KBM-7 (cell line): ENCODE results near the gene SNRNP27.
A peak's percentile ranks its signal among the peaks of the same experiment; 100 is the strongest.

Experiments used
- DNase-seq: peaks from one replicate; pipeline ENCODE4 v3.0.0-alpha.2; 2015
- in situ Hi-C: fragments of 300-500 bp; cut with MboI; formaldehyde crosslinking; loops from 2 replicates; pipeline ENCODE4 v1.14.3; 2020; ENCODE audit warnings: low sequenced_read_pairs, low pct_unique_long_range_greater_than_20kb, mixed read lengths

SNRNP27 gene

GRCh38 chr2:69914164-69914949 is 20.6 kb downstream of the SNRNP27 start:
- DNase-seq: peak; percentile 100
- in situ Hi-C loops: loop anchor here (25.0 kb wide), 1 partner anchor 248 kb away; no protein-coding TSS in a partner anchor

- in situ Hi-C loops: loop anchor here (25.0 kb wide), 1 partner anchor 247 kb away; no protein-coding TSS in a partner anchor
- DNase-seq: peak; percentile 27
Measured at GRCh38 chr2:69914950-69915945, 21.5 kb downstream of the SNRNP27 start, which contains the start of gene MXD1. MXD1 (plus strand) TSS chr2:69915109; CDS start chr2:69915331, 222 bp downstream.

- in situ Hi-C loops: loop anchor here (25.0 kb wide), 1 partner anchor 246 kb away; no protein-coding TSS in a partner anchor
- DNase-seq: peak; percentile 25
Measured at GRCh38 chr2:69916106-69916505, 22.4 kb downstream of the SNRNP27 start.

- DNase-seq: peak; percentile 28
Measured at GRCh38 chr2:69917852-69918251, 24.1 kb downstream of the SNRNP27 start.

GRCh38 chr2:69918401-69918800 is 24.6 kb downstream of the SNRNP27 start:
- in situ Hi-C loops: loop anchor here (25.0 kb wide), 1 partner anchor 244 kb away; no protein-coding TSS in a partner anchor
- DNase-seq: peak; percentile 52

More at GRCh38 chr2:69917852-69918251, 24.1 kb downstream of the SNRNP27 start:
- in situ Hi-C loops: loop anchor here (25.0 kb wide), 1 partner anchor 244 kb away; no protein-coding TSS in a partner anchor

GRCh38 chr2:69923116-69923515 is 29.4 kb downstream of the SNRNP27 start:
- in situ Hi-C loops: loop anchor here (25.0 kb wide), 1 partner anchor 239 kb away; no protein-coding TSS in a partner anchor
- DNase-seq: no peak

GRCh38 chr2:69926849-69927515 is 33.2 kb downstream of the SNRNP27 start:
- no peak for DNase-seq
- in situ Hi-C loops: no loop called here

- in situ Hi-C loops: no loop called here
- DNase-seq: no peak
Measured at GRCh38 chr2:69931832-69932595, 38.3 kb downstream of the SNRNP27 start.

- DNase-seq: no peak
- in situ Hi-C loops: no loop called here
Measured at GRCh38 chr2:69932596-69932922, 38.8 kb downstream of the SNRNP27 start.

- in situ Hi-C loops: no loop called here
- peak; percentile 41 for DNase-seq
Measured at GRCh38 chr2:69933254-69933828, 39.6 kb downstream of the SNRNP27 start.

GRCh38 chr2:69933839-69934613 is 40.3 kb downstream of the SNRNP27 start:
- peak; percentile 49 for DNase-seq
- in situ Hi-C loops: no loop called here

GRCh38 chr2:69934614-69934908 is 40.8 kb downstream of the SNRNP27 start:
- in situ Hi-C loops: no loop called here
- no peak for DNase-seq

GRCh38 chr2:69935011-69935410 is 41.3 kb downstream of the SNRNP27 start:
- no peak for DNase-seq
- in situ Hi-C loops: no loop called here

- in situ Hi-C loops: no loop called here
- DNase-seq: no peak
Measured at GRCh38 chr2:69936906-69937305, 43.1 kb downstream of the SNRNP27 start.

- in situ Hi-C loops: no loop called here
- DNase-seq: no peak
Measured at GRCh38 chr2:69937968-69938367, 44.2 kb downstream of the SNRNP27 start.

- in situ Hi-C loops: no loop called here
Measured at GRCh38 chr2:69939722-69940121, 46.0 kb downstream of the SNRNP27 start.

GRCh38 chr2:69940691-69941090 is 46.9 kb downstream of the SNRNP27 start:
- in situ Hi-C loops: no loop called here
- DNase-seq: no peak

More at GRCh38 chr2:69939722-69940121, 46.0 kb downstream of the SNRNP27 start:
- no peak for DNase-seq
